HT-29 (cell line): ENCODE results near the gene RTL10. TPM values are rescaled to one million over a fixed set of nuclear protein-coding genes. Genes with fewer than 3 reads are reported as not detected.
A peak's percentile ranks its signal among the peaks of the same experiment; 100 is the strongest.

Experiments used
- DNase-seq: peaks from one replicate; pipeline ENCODE4 v3.0.0-alpha.2; 2015; ENCODE audit warnings: low spot score
- total RNA-seq: library from RNA; depleted of rRNA; stranded (reverse); fragments of >200 nt; shearing (Covaris generic); gene quantifications from 2 replicates; pipeline ENCODE4 v1.2.3, GENCODE V29; 2014

Gene RTL10
- total RNA-seq, 1 experiment from 2014 or later, result 42.8 TPM

DNA sequence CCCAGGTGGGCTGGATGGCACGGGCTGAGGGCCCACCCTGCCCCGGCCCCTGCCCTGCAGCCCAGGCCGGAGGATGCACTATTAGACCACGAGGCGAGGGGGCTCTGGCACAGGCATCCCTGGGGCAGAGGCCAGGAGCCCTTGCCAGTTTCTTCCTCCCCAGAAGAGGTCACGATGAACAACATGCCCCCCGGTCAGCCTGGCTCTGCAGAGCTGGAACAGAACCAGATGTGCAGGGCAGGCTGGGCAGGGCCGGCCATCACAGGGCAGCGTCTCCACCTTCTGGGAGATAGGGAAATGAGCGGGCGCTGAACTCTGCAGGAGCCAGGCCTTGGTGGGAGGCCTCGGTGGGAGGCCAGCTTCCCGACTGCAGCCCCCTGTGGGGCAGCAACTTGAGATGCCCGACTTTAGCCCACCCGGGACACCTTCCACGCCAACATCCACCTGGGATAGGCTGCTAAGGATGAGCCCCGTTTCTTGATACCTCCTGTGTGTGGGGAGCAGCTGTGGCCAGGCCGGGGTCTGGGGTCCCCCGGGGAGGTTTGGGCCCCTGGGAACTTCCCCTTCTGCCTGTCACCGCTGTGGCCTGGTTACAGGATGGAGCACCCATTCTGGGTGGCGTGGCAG, 21.8 kb upstream of the RTL10 start:
- DNase-seq, result no peak

DNA sequence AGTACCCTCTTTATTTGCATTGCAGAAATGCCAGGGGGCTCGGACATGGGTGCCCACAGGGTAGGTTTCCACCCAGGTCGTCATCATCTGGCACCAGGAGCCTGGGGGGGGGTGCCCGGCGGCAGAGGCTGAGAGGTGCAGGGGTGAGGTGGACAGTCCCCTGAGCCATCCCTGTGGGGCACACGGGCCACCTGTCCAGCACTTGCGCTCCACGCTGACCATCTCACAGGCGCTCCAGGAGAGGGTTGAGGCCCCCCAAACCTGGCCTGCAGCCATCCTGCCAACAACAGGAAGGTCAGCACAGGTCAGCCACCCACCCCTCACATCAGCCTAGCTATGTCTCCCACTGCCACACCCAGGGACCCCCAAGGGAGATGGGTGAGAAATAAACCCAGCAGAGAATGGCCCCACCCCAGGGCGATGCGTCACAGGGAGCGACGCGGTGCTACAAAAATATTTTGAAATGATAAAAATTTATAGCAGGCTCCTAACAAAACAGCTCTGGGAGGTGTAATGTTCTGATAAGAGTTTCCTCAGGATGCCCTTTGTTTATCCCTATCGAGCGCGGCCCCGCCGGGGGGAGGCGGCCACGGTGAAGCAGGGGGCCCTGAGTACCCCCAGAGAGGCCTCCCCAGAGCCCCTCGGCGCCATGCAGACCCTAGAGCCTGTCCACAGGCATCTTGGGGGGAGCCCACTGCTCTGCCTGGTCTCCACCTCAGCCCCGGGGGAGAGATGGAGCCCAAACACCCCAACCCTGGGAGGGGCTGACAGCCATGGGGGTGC, 21.0 kb upstream of the RTL10 start:
- DNase-seq, result no peak

- DNase-seq, result no peak
Observed at GRCh38 chr22:19875061-19875530, 20.4 kb upstream of the RTL10 start.

DNA sequence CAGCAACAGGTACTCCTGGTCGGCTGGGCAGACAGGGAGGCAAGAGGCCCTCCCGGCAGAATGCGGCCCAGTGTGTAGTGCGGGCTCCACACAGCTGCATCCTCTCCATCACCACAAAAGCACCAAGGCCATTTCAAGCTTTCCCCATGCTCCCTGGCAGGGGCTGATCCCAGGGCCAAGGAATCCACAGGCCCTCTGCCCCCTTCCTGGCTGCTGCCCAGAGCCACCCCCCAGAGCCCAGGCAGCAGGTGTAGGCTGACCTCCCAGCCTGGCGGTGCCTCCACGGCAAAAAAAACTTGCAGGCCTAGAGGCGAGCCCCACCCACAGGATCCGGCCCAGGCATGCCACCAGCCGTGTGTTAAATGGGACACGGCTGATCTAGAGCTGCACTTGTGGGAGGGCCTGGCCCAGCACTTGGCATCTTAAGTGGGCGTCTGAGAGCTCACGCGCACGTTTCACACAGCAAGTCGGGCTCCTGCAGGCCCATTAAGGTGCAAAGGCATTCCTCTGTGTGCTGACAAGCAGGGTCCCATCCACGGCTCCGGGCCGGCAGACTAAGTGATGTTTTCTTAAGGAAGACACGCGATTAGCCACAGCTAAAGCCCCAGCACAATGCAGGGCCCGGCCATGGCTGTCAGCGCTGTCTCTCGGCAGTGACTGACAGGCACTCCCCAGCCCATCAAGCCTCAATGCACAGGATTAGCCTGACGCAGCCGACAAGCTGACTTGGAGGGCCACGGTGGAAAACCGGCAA, 19.8 kb upstream of the RTL10 start:
- DNase-seq, result peak; percentile 57

DNA sequence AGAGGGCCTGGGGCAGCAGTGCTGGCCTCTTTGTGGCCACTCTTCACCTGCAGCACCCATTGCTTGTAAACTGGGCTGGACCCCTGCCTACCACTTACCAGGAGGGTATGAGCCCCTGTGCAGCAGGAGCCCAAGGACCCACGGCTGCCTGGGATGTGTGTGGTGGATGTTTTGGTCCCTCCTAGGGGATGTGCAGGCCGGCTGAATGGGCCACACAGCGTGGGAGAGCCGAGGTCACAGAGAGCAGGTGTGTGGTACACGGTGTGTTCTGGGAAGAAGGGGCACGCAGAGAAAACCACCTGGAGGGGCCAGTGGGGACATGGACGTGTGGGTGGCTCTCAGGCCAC, 19.3 kb upstream of the RTL10 start:
- no peak for DNase-seq

DNA sequence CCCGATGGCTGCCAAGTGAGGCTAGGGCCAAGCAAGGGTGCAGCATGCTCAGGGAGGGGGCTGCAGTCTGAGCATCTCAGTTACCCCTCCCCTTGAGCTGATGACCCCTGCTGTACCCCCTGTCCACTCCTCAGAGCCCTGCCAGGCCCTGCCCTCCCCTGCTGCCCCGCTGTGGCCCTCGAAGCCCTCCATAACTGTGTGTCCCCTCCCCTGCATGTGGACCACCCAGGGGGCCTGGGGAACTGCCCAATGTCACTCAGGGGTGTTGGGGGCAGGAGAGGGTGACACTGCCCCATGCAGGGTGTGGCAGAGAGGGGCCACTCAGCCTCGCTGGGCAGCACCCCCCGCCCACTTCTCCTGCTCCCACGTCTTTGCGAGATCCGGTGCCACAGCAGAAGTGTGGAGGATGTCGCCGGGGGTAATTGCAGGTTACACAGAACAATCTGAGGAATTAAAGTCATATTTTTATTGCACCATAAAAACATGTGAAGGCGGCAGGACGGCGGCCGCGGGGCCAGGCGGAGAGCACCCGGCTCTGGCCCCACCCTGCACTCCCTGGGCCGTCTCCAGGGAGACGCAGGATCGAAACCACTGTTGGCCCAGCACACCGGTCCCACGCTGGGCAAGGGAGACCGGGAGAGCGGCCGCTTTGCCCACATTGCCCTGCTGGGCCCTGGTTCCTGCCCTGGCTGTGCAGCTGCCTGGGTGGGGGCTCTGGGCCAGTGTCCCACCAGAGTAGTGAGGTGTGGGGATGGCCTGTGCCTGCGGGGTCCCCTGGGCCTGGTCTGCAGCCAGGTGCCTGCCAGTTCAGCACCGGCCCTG, 18.7 kb upstream of the RTL10 start:
- peak; percentile 80 for DNase-seq

- DNase-seq, result no peak
Observed at GRCh38 chr22:19872779-19873137, 18.1 kb upstream of the RTL10 start.

DNA sequence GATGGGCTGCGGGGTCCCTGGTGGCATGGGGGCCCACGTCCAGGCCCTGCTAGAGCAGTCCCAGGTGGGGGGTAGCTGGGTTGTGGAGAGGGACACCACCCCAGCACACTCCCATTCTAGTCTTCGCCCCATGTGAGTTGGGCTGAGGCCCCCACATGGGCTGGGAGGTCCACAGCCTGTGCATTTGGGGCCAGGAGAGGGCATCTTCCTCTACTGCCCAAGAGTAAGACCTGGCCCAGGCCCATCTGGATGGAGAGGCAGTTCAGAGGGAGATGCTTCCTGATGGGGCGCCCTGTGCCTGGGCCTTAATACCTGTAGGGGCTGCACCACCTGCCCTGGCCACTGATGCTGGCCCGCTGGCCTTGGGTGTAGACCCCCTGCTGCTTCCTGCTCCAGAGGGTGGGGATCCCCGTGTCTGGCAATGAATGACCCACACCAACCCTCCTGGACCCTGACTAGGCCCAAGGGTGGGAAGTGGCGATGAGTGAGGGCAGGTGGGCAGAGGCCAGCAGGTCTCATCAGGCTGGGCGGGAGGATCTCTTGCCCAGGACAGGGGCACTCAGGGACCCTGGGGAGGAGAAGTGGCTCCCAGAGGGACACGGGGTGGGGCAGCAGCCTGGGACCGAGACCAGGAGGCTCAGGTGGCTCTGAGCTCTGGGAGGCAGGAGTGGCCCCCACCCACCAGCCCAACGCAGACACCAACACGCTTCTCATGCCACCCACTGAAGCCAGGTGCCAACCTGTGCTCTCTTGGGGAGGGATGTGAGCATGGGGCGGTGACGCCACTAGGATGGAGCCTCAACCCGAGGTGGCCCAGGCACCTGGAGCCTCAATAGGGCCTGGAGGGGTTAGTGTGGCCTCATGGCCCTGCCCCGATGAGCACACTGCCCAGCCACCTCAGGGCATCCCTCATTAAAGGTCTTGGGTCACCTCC, 17.4 kb upstream of the RTL10 start:
- no peak for DNase-seq

GRCh38 chr22:19871023-19871844, 16.6 kb upstream of the RTL10 start:
- DNase-seq, result no peak

DNA sequence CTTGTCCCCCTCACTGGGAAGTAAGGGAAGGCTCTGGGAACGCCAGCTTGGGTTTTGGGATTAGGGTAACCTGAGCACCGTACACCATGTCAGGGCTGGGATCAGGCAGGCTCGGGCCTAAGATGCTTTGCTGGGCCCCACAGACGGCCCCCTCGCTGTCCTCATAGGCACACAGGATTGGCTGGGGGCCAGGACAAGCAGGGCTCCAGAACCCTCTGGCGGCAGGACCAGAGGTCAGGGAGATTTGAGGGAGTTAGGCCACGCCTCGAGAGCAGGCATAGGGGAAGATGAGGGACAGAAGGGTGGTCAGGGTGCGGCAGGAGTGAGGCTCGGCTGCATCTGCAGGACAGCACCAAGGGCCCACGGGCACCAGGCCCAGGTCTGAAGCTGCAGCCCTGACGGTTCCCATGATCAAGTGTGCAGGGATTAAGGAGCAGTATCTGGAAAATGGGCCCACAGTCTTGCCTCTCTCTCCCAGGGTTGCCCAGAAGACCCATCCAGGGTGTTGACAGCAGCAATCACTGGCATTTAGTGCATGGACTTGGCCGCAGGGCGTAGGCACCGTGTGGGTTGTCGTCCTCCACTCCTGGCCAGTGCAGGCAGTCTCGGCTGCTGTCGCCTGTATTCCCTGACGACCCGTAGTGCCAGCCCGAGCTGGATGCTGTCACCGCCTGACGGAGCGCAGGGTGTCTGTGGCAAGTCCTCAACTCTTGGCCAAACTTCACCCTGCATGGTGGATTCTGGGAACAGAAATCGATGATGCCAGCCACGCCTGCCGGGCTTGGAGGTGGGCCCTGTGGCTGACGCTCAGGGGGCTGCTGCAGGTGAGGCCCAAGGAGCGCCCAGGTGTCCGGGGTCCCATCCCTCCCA, 15.7 kb upstream of the RTL10 start:
- no peak for DNase-seq

DNA sequence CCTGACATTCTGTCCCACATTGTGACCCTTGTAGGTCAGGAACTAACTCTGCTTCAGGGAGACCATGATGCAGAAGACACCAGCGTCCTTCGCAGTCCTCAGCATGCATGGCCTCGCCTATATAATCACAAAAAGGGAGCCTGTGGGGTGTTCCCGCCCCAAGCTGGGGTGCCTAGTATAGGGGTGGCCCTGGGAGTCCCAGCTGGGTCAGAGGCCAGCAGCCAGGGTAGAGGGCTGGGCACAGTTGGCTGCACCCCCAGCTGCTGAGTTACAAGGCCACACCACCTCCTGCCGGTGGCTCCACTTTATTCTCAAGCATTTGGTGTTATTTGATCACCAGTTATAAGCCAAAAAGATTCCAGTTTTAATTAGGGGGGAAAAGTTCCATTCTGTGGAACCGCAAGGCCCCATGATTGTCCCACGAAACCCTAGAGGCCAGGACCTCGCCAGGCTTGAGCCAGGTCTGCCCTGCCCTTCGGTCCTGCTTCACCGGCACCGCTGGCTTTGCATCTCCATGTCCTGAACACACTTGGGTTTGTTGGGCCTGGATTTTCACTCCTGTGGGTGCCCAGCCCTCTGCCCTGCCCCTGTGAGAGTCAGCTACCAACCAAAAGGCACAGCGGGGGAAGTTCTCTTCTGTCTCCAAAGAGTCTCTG, 15.0 kb upstream of the RTL10 start:
- DNase-seq, result no peak

DNA sequence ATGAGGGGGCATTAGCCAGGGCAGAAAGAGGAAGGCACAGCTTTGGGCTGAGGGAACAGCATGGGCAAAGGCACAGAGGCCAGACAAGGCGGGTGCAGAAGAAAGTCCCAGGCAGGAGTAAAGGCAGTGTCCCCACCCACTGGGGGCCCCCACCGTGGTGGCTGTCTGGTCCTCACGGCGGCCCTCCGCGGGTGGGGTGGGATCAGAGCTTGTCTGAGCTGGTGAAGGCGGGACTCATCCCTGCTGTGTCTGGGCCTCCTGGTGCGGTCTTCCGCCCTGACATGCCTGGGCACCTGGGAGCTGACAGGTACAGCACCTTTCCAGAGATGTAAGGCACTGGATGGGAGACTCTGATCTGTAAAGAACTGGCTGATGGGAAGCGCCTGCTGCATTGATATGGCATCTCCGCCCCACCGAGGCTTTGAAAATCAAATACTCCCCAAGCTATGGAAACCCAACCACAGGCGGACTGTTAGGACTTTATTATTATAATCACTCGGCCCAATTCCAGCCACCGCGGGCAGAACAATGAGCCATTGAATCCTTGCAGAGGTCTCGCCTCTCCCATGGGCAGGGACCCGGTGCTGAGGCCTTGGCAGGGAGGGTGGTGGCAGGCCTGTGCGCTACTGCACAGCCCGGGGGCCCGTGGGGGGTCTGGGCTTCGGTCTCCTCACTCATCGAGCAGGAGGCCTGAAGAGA, 14.2 kb upstream of the RTL10 start:
- no peak for DNase-seq

- DNase-seq, result no peak
Observed at GRCh38 chr22:19868333-19868732, 13.7 kb upstream of the RTL10 start.

DNA sequence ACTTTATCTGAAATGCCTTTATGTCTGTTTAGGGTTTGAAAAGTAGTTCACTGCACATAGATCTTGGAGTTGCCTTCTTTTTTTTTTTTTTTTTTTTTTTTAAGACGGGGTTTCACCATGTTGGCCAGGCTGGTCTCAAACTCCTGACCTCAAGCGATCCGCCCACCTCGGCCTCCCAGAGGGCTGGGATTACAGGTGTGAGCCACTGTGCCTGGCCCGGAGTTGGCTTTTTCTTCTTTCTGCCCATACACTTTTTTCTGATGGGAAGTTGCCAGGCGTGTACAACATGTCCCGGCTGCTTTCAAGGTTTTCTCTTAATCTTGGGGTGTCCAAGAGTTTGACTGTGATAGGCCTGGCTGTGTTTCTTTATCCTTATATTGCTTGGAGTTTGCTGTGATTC, 12.9 kb upstream of the RTL10 start:
- DNase-seq, result no peak

DNA sequence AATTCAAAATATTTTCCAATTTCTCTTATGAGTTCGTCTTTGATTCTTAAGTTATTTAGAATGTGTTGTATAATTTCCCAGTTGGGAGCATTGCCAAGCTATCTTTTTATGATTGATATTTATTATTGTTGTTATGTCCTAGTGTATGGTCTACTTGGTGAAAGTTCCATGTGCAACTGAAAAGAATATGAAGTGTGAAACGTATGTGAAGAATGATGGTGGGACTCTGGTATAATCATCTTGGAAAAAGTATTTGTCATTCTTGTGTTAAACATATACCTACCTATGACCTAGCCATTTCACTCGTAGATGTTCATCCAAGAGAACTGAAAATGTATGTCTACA, 12.0 kb upstream of the RTL10 start:
- DNase-seq, result no peak

GRCh38 chr22:19865141-19865829, 10.6 kb upstream of the RTL10 start:
- no peak for DNase-seq

- no peak for DNase-seq
Observed at GRCh38 chr22:19864538-19865106, 9.9 kb upstream of the RTL10 start.
